GM19240 (cell line): ENCODE measurements around the gene PCDHGC4.

ENCODE experiments used
- DNase-seq: peaks from one replicate; pipeline ENCODE4 v3.0.0; 2011; ENCODE audit warnings: low spot score; ENCODE audit not compliant: insufficient read length

PCDHGC4 gene

DNA sequence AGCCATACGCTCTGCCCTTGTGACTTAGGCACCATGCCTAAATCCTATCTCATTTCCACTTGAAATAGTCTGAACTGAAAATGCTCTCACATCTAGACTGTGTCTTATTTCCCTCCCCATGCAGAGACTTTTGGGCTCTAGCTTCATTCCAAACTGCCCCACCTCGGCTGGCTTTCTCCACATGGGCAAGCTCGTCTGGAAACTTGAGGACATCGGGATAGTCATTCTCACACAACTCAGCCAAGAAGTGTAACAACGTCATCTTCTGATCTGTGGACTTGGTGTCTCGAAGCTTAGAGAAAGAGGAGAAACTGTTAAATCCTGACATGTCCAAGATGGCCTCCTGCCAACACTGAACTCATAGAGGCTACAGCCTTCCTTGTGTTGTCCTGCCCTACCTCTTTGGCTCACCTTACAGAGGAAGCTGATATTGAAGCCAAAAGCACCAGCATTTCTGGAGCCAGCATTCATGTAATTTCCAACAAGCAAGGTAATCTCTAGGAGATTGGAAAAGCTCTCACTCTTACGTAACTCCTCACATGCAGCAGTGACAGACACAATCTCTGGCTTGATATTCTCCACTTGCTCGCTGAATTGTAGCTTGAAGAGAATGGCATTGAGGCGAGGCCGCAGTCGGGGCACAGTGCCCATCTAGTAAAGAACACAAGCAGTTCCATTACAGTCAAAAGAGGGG lies 43.6 kb downstream of the PCDHGC4 start:
- no peak for DNase-seq

DNA sequence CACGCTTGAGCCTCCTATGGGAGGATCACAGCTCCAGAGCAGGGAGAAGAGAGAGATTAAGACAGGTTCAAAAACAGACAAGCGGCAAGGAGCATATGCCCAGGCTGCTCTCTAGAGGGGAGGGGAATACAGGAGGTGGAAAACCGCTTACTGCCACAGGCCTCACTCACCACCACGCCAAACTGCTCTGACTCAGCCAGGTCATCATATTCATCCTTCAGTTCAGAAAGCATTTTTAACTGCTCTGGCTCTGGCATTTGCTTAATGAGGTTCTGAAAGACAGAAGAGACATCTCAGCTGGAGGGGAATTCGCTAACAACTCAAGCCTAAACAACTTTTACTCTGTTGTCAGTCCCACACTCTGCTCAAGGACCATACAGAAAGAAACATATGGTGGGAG lies 44.2 kb downstream of the PCDHGC4 start:
- DNase-seq, result no peak

GRCh38 chr5:141529873-141530272 lies 45.0 kb downstream of the PCDHGC4 start:
- no peak for DNase-seq

DNA sequence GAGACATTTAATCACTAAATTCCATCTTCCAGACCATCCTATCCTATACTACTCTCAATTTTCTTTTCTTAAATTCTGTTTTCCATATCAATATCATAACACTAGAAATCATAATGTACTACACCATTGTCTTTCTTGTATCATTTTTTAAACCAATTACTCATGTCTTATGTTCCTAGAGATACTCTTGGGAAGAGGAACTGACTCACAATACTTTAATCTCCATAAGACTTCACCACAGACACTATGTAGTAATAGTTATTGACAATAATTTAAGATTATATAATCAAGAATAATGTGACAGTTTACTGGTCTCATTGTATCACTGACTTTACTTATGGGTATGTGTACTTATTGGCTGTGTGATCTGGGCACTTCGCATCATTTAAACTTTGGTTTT lies 47.9 kb downstream of the PCDHGC4 start:
- no peak for DNase-seq

- no peak for DNase-seq
Measured at GRCh38 chr5:141533897-141534296, 49.1 kb downstream of the PCDHGC4 start.

GRCh38 chr5:141534492-141535213 lies 49.8 kb downstream of the PCDHGC4 start:
- no peak for DNase-seq
